Measurements from ENCODE around the gene CLMN.
A peak's percentile ranks its signal among the peaks of the same experiment; 100 is the strongest.

CLMN gene

DNA sequence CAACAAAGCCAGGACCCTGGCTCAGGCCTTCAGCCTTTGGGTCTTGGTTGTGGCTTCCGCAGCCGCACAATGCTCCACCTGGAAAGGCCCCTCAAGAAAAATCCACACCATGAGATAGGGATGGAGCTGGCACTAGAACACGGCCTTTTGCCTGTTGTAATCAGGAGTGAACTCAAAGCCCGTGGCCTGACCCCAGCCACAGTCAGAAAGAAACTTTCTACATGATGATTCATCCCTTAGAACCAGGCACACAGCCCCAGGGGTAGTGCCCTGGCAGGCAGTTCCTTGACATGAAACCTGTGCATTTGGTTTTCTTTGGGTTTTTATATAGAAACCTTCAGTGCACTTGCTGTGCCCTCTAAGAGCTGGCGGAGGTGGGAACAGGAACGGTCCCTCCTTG is 5.1 kb downstream of the CLMN start:
- H3K4me3 ChIP-seq, result no peak overlapping the region
- H3K36me3 ChIP-seq, result peaks cover 0 to 9% (median 0%) of the 10 kb centered on the region in 11 experiments; a peak in 1 of 22 replicates
- TF ChIP-seq Cebpa-rat (IDR thresholded peaks at IDR 0.05), result no peak
- peaks cover 0 to 13% (median 8%) of the 10 kb centered on the region in 11 experiments; a peak in 10 of 22 replicates for H3K9me3 ChIP-seq (replicated peaks in 1 of 11)
- peaks cover 55 to 76% (median 72%) of the 10 kb centered on the region in 10 experiments for H3K4me1 ChIP-seq
- no peaks in the 10 kb centered on the region; a peak in 1 of 22 replicates for H3K27me3 ChIP-seq
- peak overlapping the region in 10 of 11 experiments; percentile 11 to 67 (median 59); a peak in 19 of 22 replicates for H3K27ac ChIP-seq
- peak overlapping the region in 10 of 11 experiments; percentile 9 to 54 (median 31); a peak in 14 of 22 replicates for H3K9ac ChIP-seq
- H3K4me2 ChIP-seq, result peak overlapping the region; percentile 56 to 75 (median 67)
- H4K20me1 ChIP-seq, result peaks cover 0 to 8% (median 0%) of the 10 kb centered on the region in 11 experiments; a peak in 2 of 22 replicates

DNA sequence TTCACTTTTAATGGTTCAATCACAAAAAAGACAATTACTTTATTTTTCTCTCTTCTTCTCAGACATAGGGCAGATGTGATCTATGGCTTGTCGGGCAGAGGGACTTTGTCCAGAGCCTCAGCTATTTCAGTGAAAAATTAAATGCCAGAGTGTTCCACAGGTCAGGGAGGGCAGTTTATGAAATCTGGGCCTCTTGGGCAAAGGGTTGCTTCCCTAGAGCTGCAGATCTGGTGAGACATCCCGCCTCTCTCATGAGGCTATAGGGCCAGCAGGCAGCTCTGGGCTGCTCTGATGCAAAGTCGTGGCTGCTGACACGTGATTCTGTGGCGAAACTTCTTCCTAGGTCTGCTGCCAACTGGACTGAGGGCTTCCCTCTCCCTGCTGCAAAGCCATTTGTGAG is 6.0 kb downstream of the CLMN start:
- Histone ChIP-seq H3K27me3 (no peaks in the 10 kb centered on the region; a peak in 1 of 22 replicates), H3K9ac (peak overlapping the region in 7 of 11 experiments; percentile 9 to 54 (median 27); a peak in 8 of 22 replicates), H3K4me1 (peaks cover 55 to 70% (median 65%) of the 10 kb centered on the region in 10 experiments), H4K20me1 (peaks cover 0 to 8% (median 0%) of the 10 kb centered on the region in 11 experiments; a peak in 2 of 22 replicates), H3K9me3 (replicated peaks in 1 of 11) (peaks cover 0 to 18% (median 9%) of the 10 kb centered on the region in 11 experiments; a peak in 10 of 22 replicates), H3K36me3 (peaks cover 0 to 9% (median 0%) of the 10 kb centered on the region in 11 experiments; a peak in 1 of 22 replicates), H3K4me2 (peak overlapping the region; percentile 56 to 75 (median 67)), H3K4me3 (no peak overlapping the region), H3K27ac (peak overlapping the region in 9 of 11 experiments; percentile 43 to 67 (median 59); a peak in 15 of 22 replicates)
- peak in 2 of 11 experiments; percentile 36 to 52; a peak in 4 of 22 replicates for TF ChIP-seq Cebpa-rat (IDR thresholded peaks at IDR 0.05)

DNA sequence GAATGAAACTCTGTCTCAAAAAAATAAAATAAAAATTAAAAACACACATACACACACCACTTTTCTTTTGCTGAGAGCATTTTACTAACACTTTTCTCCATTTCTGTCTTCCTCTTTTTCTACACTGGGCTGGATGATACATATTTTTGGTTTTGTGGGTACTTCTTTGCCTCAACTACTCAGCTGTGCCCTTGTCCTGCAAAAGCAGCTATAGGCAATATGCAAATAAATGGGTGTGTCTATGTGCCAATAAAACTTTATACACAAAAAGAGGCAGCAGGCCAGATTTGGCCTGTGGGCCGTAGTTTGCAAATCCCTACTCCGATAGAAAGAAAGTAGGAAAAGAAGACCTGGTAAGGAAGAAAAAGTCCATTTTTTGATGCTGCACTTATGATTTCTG is 6.5 kb downstream of the CLMN start:
- peaks cover 0 to 9% (median 0%) of the 10 kb centered on the region in 11 experiments; a peak in 1 of 22 replicates for H3K36me3 ChIP-seq
- peak overlapping the region in 2 of 11 experiments; percentile 27 to 44; a peak in 4 of 22 replicates for H3K9ac ChIP-seq
- peak overlapping the region in 6 of 11 experiments; percentile 59 to 67 (median 62); a peak in 11 of 22 replicates for H3K27ac ChIP-seq
- no peaks in the 10 kb centered on the region for H3K27me3 ChIP-seq
- H3K4me3 ChIP-seq, result no peak overlapping the region
- peaks cover 0 to 18% (median 9%) of the 10 kb centered on the region in 11 experiments; a peak in 10 of 22 replicates for H3K9me3 ChIP-seq (replicated peaks in 1 of 11)
- peaks cover 0 to 3% (median 0%) of the 10 kb centered on the region in 11 experiments; a peak in 2 of 22 replicates for H4K20me1 ChIP-seq
- peaks cover 55 to 65% (median 60%) of the 10 kb centered on the region in 10 experiments for H3K4me1 ChIP-seq
- peak overlapping the region; percentile 56 to 75 (median 67); a peak in 20 of 22 replicates for H3K4me2 ChIP-seq
- no peak for TF ChIP-seq Cebpa-rat (IDR thresholded peaks at IDR 0.05)

DNA sequence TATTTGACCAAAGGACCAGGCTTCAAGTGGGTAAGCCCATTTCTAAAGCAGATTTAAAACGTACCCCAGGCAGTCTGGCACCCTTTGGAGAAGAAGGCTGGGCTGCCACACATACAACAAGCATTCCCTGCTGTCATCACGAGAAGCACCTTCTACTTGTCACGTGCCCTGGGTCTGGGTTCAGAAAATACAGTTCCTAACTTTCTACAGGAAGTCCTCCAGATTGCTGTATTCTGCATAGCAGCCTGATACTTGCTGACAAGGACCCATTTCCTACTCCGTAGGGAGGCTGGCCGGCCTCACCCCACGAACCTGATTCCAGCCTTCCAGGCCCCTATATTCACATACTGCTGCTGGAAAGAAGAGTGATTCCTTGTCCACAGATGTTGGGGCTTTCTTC is 7.4 kb downstream of the CLMN start:
- Histone ChIP-seq H3K9ac (no peak overlapping the region; a peak in 1 of 22 replicates), H3K27ac (peak overlapping the region in 6 of 11 experiments; percentile 33 to 62 (median 52); a peak in 7 of 22 replicates), H3K27me3 (no peaks in the 10 kb centered on the region), H3K9me3 (replicated peaks in 1 of 11) (peaks cover 0 to 18% (median 9%) of the 10 kb centered on the region in 11 experiments; a peak in 10 of 22 replicates), H3K4me2 (peak overlapping the region; percentile 14 to 75 (median 67); a peak in 17 of 22 replicates), H3K36me3 (peaks cover 0 to 9% (median 0%) of the 10 kb centered on the region in 11 experiments; a peak in 1 of 22 replicates), H3K4me1 (peaks cover 58 to 71% (median 63%) of the 10 kb centered on the region in 10 experiments), H4K20me1 (no peaks in the 10 kb centered on the region; a peak in 2 of 22 replicates), H3K4me3 (no peak overlapping the region)
- no peak for TF ChIP-seq Cebpa-rat (IDR thresholded peaks at IDR 0.05)

DNA sequence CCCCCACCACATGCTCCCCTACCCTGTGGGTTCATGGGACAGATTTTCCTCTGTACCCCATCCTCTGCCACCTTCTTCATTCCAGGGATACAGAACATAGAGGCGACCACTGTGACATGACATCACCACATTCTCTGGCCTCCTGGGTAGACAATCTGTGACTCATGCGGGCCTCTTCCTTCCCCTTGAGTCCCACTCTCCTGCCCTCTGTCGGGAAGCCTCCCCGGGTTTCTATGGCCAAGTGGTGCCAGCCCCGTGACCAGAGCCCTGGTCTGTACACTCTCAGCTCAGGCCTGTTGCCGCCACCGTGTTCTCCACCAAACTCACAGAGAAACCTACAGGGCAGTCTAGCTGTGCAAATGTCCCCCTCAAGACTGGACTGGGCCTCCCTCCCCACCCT is 8.0 kb downstream of the CLMN start:
- Histone ChIP-seq H3K27ac (peak overlapping the region in 5 of 11 experiments; percentile 33 to 62 (median 45); a peak in 8 of 22 replicates), H3K4me1 (peaks cover 58 to 74% (median 64%) of the 10 kb centered on the region in 10 experiments), H3K4me3 (no peak overlapping the region), H4K20me1 (no peaks in the 10 kb centered on the region; a peak in 2 of 22 replicates), H3K4me2 (peak overlapping the region; percentile 14 to 75 (median 67); a peak in 20 of 22 replicates), H3K9me3 (replicated peaks in 1 of 11) (peaks cover 0 to 18% (median 9%) of the 10 kb centered on the region in 11 experiments; a peak in 10 of 22 replicates), H3K9ac (no peak overlapping the region), H3K36me3 (peaks cover 0 to 9% (median 0%) of the 10 kb centered on the region in 11 experiments; a peak in 1 of 22 replicates), H3K27me3 (no peaks in the 10 kb centered on the region)
- TF ChIP-seq Cebpa-rat (IDR thresholded peaks at IDR 0.05), result no peak

DNA sequence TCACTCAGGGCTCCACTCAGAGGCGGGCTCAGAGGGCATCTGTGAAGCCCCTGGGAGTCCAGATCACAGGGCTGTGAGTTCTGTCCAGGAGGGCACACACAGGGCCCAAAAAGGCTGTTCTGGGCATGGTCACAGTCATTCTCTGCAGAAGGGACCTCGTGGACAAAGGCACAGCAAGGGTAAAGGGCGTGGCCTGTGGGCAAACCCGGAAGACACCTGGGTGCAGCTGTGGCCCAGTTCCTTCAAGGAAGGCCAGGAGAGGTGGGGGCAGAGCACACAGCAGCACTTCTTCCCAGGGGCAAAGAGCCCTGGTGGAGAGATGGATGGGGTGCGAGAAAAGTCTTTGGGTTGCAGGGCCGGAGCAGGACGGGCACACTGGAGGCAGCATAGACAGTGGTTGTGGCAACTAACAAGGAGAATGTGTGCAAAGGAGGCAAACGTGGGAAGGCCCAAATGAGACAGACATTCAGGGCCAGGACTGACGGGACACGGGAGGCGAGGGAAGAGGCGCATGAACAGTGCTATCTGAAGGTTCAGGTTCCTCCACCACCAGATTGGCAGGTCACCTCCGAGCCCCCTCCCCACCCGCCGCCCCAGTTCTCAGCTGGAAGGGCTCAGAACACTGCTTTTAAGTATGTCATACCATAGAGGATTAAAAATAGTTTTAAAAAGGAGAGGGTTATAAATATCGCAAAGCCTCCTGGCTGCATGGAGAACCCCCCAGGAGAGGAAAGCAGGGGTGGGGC is 8.9 kb downstream of the CLMN start:
- no peaks in the 10 kb centered on the region for H3K27me3 ChIP-seq
- peaks cover 53 to 72% (median 63%) of the 10 kb centered on the region in 10 experiments for H3K4me1 ChIP-seq
- no peak overlapping the region for H3K27ac ChIP-seq
- TF ChIP-seq Cebpa-rat (IDR thresholded peaks at IDR 0.05), result no peak
- H3K4me3 ChIP-seq, result no peak overlapping the region
- H3K9me3 ChIP-seq (replicated peaks in 1 of 11), result peaks cover 0 to 18% (median 9%) of the 10 kb centered on the region in 11 experiments; a peak in 10 of 22 replicates
- peaks cover 0 to 9% (median 0%) of the 10 kb centered on the region in 11 experiments; a peak in 1 of 22 replicates for H3K36me3 ChIP-seq
- peak overlapping the region; percentile 14 to 75 (median 67); a peak in 17 of 22 replicates for H3K4me2 ChIP-seq
- no peaks in the 10 kb centered on the region; a peak in 3 of 22 replicates for H4K20me1 ChIP-seq
- no peak overlapping the region for H3K9ac ChIP-seq

DNA sequence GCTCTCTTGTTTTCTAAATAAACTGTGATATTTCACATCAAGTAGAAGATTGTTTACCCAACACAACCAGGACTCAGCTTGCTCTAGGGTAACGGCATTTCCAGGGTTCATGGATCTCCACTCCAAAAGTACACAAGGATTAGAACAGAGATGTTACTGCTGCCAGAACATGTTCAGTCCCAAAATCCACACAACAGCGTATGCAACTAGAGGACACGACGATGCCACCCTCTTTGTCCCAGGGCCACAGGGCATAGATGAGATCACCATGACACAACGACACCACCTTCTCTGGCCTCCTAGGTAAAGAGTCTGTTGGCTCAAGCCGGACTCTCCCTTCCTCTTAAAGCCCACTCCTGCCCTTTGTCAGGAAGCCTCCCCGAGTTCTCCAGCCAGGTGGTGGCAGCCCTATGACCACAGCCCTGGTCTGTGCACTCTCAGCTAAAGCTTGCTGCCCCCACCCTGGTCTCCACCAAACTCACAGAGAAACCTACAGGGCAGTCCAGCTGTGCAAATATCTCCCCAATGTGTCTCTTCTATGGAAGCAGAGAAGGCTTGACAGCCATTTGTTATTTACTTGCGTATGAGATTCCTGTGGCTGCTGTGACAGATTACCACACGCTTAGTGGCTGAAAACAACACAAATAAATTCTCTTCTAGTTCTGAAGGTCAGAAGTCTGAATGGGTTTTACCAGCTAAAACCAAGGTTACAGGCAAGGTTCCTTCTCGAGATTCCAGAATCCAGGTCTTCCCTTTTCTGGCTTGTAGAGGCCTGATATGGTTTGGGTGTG is 10.3 kb downstream of the CLMN start:
- peaks cover 0 to 9% (median 0%) of the 10 kb centered on the region in 11 experiments; a peak in 1 of 22 replicates for H3K36me3 ChIP-seq
- no peak overlapping the region for H3K27ac ChIP-seq
- peaks cover 0 to 18% (median 9%) of the 10 kb centered on the region in 11 experiments; a peak in 10 of 22 replicates for H3K9me3 ChIP-seq (replicated peaks in 1 of 11)
- H3K9ac ChIP-seq, result no peak overlapping the region
- peaks cover 0 to 6% (median 0%) of the 10 kb centered on the region in 11 experiments; a peak in 3 of 22 replicates for H4K20me1 ChIP-seq
- H3K4me1 ChIP-seq, result peaks cover 39 to 69% (median 60%) of the 10 kb centered on the region in 10 experiments
- TF ChIP-seq Cebpa-rat (IDR thresholded peaks at IDR 0.05), result no peak
- H3K27me3 ChIP-seq, result no peaks in the 10 kb centered on the region
- peak overlapping the region in 1 of 11 experiments; percentile 9; a peak in 1 of 22 replicates for H3K4me2 ChIP-seq
- no peak overlapping the region for H3K4me3 ChIP-seq

DNA sequence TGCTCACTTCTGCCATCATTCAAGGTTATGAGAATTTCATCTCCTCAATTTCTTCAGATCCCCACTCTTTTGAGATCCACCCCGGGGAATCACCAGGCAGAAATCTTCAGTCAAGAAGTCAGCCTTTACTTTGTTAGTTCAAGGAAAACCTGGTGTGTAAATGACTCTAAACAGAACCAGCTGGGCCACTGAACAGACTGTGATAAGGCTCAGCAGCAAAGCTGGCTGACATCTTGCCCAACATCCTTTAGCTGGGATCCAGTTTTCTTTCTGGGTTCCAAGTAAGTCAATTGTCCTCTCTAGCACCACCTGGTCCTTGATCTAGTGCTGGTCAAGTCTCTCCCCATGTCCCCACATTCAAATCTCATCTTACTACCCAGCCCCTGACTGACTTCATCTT is 11.6 kb downstream of the CLMN start:
- peak overlapping the region in 8 of 11 experiments; percentile 7 to 31 (median 19); a peak in 4 of 22 replicates for H3K4me2 ChIP-seq

More for the DNA sequence above, 11.6 kb downstream of the CLMN start:
- no peak overlapping the region for H3K4me3 ChIP-seq
- H3K9ac ChIP-seq, result no peak overlapping the region
- no peak overlapping the region for H3K27ac ChIP-seq
- peaks cover 0 to 18% (median 9%) of the 10 kb centered on the region in 11 experiments; a peak in 10 of 22 replicates for H3K9me3 ChIP-seq (replicated peaks in 1 of 11)
- H3K27me3 ChIP-seq, result no peaks in the 10 kb centered on the region
- H3K36me3 ChIP-seq, result peaks cover 0 to 9% (median 0%) of the 10 kb centered on the region in 11 experiments; a peak in 1 of 22 replicates
- TF ChIP-seq Cebpa-rat (IDR thresholded peaks at IDR 0.05), result no peak
- peaks cover 30 to 69% (median 60%) of the 10 kb centered on the region in 10 experiments for H3K4me1 ChIP-seq
- H4K20me1 ChIP-seq, result peaks cover 0 to 15% (median 0%) of the 10 kb centered on the region in 11 experiments; a peak in 5 of 22 replicates
